GM23338 (cell line): ENCODE results near the gene PPM1F. TPM values are rescaled to one million over a fixed set of nuclear protein-coding genes. Genes with fewer than 3 reads are reported as not detected.

ENCODE experiments used
- ATAC-seq: fragments of 200-7000 bp; cut with Tn5 transposase; 3 replicates; pipeline ENCODE4 v1.9.1; 2020
- DNase-seq: peaks from one replicate; pipeline ENCODE4 v3.0.0-alpha.2; 2015; ENCODE audit warnings: low spot score
- H2AFZ ChIP-seq: fragments of 200-600 bp; sonication (generic); 2 replicates; pipeline ENCODE4 v1.8.0; 2016; ENCODE audit warnings: antibody characterized with exemption, mild to moderate bottlenecking, moderate library complexity
- H3F3A ChIP-seq: fragments of 200-600 bp; sonication (generic); replicated peaks from 2 replicates; pipeline ENCODE4 v1.8.0; 2017; ENCODE audit warnings: antibody characterized with exemption, mixed run types, low read depth
- H3K27ac ChIP-seq: fragments of 200-600 bp; sonication (generic); 2 replicates; pipeline ENCODE4 v1.6.1; 2016; ENCODE audit warnings: low read depth
- H3K27me3 ChIP-seq: fragments of 200-600 bp; sonication (generic); 2 replicates; pipeline ENCODE4 v1.8.0; 2016; ENCODE audit warnings: mild to moderate bottlenecking, mixed run types, moderate library complexity; ENCODE audit not compliant: insufficient read depth
- H3K36me3 ChIP-seq: fragments of 200-600 bp; sonication (generic); 2 replicates; pipeline ENCODE4 v1.8.0; 2016; ENCODE audit warnings: mild to moderate bottlenecking; ENCODE audit not compliant: insufficient read depth
- H3K4me1 ChIP-seq: fragments of 200-600 bp; sonication (generic); 2 replicates; pipeline ENCODE4 v1.8.0; 2016; ENCODE audit warnings: mild to moderate bottlenecking, moderate library complexity; ENCODE audit not compliant: insufficient read depth
- H3K4me2 ChIP-seq: fragments of 200-600 bp; sonication (generic); 2 replicates; pipeline ENCODE4 v1.7.1; 2017; ENCODE audit warnings: mixed run types
- H3K4me3 ChIP-seq: fragments of 200-600 bp; sonication (generic); 2 replicates; pipeline ENCODE4 v1.6.1; 2016; ENCODE audit warnings: mixed run types
- H3K79me2 ChIP-seq: fragments of 200-600 bp; sonication (generic); replicated peaks from 2 replicates; pipeline ENCODE4 v1.8.0; 2017; ENCODE audit warnings: mild to moderate bottlenecking; ENCODE audit not compliant: insufficient read depth
- H3K9me2 ChIP-seq: fragments of 200-600 bp; sonication (generic); 2 replicates; pipeline ENCODE4 v1.8.0; 2017; ENCODE audit not compliant: insufficient read depth
- H4K20me1 ChIP-seq: fragments of 200-600 bp; sonication (generic); replicated peaks from 2 replicates; pipeline ENCODE4 v1.8.0; 2017; ENCODE audit warnings: mild to moderate bottlenecking; ENCODE audit not compliant: insufficient read depth
- H3K27ac Mint-ChIP-seq: 2 replicates; pipeline ENCODE4 v1.8.0; 2020; ENCODE audit warnings: inconsistent platforms, mild to moderate bottlenecking, moderate library complexity, mixed read lengths
- H3K27me3 Mint-ChIP-seq: 3 replicates; pipeline ENCODE4 v1.8.0; 2022; ENCODE audit warnings: low read depth, mild to moderate bottlenecking, moderate library complexity, mixed read lengths, inconsistent platforms; ENCODE audit not compliant: insufficient read depth, poor library complexity
- H3K36me3 Mint-ChIP-seq: 3 replicates; pipeline ENCODE4 v1.8.0; 2021; ENCODE audit warnings: low read depth, mild to moderate bottlenecking, inconsistent platforms, moderate library complexity, mixed read lengths
- H3K4me1 Mint-ChIP-seq: 3 replicates; pipeline ENCODE4 v1.8.0; 2020; ENCODE audit warnings: mild to moderate bottlenecking, inconsistent platforms, mixed read lengths
- H3K4me3 Mint-ChIP-seq: 3 replicates; pipeline ENCODE4 v1.8.0; 2021; ENCODE audit warnings: moderate library complexity, mild to moderate bottlenecking, inconsistent platforms, mixed read lengths
- H3K9me3 Mint-ChIP-seq: 3 replicates; pipeline ENCODE4 v1.8.0; 2020; ENCODE audit warnings: moderate library complexity, mild to moderate bottlenecking, inconsistent platforms, mixed read lengths
- CREB1 ChIP-seq: fragments of 250-450 bp; sonication (Bioruptor Pico); IDR thresholded peaks from 2 replicates; pipeline ENCODE4 v1.5.0; 2020; ENCODE audit warnings: low read depth, mild to moderate bottlenecking, moderate library complexity
- EZH2 ChIP-seq: fragments of 200-600 bp; sonication (generic); IDR thresholded peaks from one replicate; pipeline ENCODE4 v1.8.0; 2017; ENCODE audit warnings: antibody characterized with exemption, mild to moderate bottlenecking, low read depth; ENCODE audit not compliant: unreplicated experiment
- EZH2phosphoT487 ChIP-seq: fragments of 200-600 bp; sonication (generic); IDR thresholded peaks from one replicate; pipeline ENCODE4 v1.8.1; 2018; ENCODE audit warnings: antibody characterized with exemption; ENCODE audit not compliant: unreplicated experiment
- POLR2AphosphoS5 ChIP-seq: IDR thresholded peaks from 2 replicates; pipeline ENCODE4 v1.6.1; 2016; ENCODE audit warnings: antibody characterized with exemption, low read depth
- STAT1 ChIP-seq: IDR thresholded peaks from one replicate; pipeline ENCODE4 v1.6.1; 2016; ENCODE audit warnings: antibody characterized with exemption; ENCODE audit not compliant: unreplicated experiment
- ZNF114 ChIP-seq: fragments of 250-450 bp; sonication (Bioruptor Pico); IDR thresholded peaks from 2 replicates; pipeline ENCODE4 v1.5.0; 2020; ENCODE audit warnings: mild to moderate bottlenecking, moderate library complexity
- ZNF331 ChIP-seq: fragments of 250-450 bp; sonication (Bioruptor Pico); IDR thresholded peaks from 2 replicates; pipeline ENCODE4 v1.5.0; 2020; ENCODE audit warnings: low read depth, mild to moderate bottlenecking, moderate library complexity
- polyA plus RNA-seq: library from polyadenylated mRNA; unstranded; fragments of >200 nt; fragmentation: Nextera tagmentation; extraction: Ambion mirVana; gene quantifications from 2 replicates; pipeline ENCODE4 v1.2.1, GENCODE V29; 2016
- total RNA-seq: library from RNA; depleted of rRNA; stranded (reverse); fragments of >200 nt; shearing (Covaris generic); gene quantifications from 2 replicates; pipeline ENCODE4 v1.2.3, GENCODE V29; 2014
- TF ChIP-seq, protein P1 (sequence below), 2 experiments: fragments of 200-600 bp in 1 of 2; sonication (generic) in 1 of 2; conservative IDR thresholded peaks; 2 replicates each; pipeline versions ENCODE4 v1.5.1 to v1.6.1; 2016 to 2017; ENCODE audit warnings: antibody characterized with exemption in 2 of 2, low read depth in 2 of 2, mild to moderate bottlenecking in 2 of 2, moderate library complexity in 1 of 2
- TF ChIP-seq, protein P2 (sequence below): fragments of 250-450 bp; sonication (Bioruptor Pico); IDR thresholded peaks from 2 replicates; pipeline ENCODE4 v1.5.0; 2020; ENCODE audit warnings: mild to moderate bottlenecking, moderate library complexity
- TF ChIP-seq, protein P3 (sequence below): IDR thresholded peaks from one replicate; pipeline ENCODE4 v1.6.1; 2018; ENCODE audit warnings: antibody characterized with exemption; ENCODE audit not compliant: unreplicated experiment
- TF ChIP-seq, protein P4 (sequence below): IDR thresholded peaks from 2 replicates; pipeline ENCODE4 v1.6.1; 2016; ENCODE audit warnings: antibody characterized with exemption

PPM1F gene
- total and polyA plus RNA-seq, 2 experiments from 2014 or later, result 7.1 to 29.3 TPM

DNA sequence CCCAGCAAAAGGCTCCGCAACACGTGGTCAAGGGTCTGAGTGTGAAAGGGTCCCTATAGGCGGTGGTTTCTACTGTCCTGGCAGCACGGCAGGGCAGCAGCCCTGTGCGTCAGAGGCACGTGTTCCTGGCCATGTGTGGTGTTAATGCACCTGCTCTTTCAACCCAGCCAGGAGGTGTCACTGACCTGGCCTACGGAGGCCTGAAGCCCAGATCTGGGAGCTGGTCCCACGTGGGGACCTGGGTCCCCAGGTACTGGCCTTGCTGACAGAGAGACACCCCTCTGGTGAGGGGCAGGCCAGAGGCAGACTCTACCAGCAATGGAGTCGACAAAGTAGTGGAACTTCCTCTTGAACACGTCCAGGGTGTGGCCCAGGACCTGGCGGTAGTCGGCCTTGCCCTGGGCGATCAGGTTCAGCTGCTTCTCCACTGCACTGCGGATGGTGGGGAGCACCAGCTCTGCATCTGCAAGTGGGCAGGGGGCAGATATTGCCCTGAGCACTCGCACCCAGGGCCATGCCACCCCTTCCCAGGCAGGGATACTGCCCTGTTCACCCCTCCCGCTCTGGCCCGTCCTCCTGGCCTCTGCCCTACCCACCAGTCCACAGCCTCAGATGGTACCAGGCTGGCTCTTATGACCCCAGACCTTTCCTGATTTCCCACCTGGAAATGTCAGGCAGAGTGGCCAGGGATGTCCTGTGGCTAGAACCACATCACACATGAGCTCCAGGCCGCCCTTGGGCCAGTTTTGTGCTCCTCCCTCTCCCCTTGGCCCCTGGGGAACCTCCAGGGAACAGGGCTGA lies 6.8 kb upstream of the PPM1F start:
- Mint-ChIP-seq H3K9me3 (peaks cover 4% of the 10 kb centered on the region; the same call in 2 of the 3 replicates), H3K27ac (no peak overlapping the region), H3K36me3 (peaks cover 40% of the 10 kb centered on the region), H3K4me1 (no peaks in the 10 kb centered on the region), H3K4me3 (no peak overlapping the region), H3K27me3 (peaks cover 10% of the 10 kb centered on the region)
- DNase-seq, result no peak
- TF ChIP-seq, protein P1, sequence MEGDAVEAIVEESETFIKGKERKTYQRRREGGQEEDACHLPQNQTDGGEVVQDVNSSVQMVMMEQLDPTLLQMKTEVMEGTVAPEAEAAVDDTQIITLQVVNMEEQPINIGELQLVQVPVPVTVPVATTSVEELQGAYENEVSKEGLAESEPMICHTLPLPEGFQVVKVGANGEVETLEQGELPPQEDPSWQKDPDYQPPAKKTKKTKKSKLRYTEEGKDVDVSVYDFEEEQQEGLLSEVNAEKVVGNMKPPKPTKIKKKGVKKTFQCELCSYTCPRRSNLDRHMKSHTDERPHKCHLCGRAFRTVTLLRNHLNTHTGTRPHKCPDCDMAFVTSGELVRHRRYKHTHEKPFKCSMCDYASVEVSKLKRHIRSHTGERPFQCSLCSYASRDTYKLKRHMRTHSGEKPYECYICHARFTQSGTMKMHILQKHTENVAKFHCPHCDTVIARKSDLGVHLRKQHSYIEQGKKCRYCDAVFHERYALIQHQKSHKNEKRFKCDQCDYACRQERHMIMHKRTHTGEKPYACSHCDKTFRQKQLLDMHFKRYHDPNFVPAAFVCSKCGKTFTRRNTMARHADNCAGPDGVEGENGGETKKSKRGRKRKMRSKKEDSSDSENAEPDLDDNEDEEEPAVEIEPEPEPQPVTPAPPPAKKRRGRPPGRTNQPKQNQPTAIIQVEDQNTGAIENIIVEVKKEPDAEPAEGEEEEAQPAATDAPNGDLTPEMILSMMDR (conservative IDR thresholded peaks at IDR 0.05; ENCODE audit: low read depth in 2 of 2), result no peak
- TF ChIP-seq, protein P2, sequence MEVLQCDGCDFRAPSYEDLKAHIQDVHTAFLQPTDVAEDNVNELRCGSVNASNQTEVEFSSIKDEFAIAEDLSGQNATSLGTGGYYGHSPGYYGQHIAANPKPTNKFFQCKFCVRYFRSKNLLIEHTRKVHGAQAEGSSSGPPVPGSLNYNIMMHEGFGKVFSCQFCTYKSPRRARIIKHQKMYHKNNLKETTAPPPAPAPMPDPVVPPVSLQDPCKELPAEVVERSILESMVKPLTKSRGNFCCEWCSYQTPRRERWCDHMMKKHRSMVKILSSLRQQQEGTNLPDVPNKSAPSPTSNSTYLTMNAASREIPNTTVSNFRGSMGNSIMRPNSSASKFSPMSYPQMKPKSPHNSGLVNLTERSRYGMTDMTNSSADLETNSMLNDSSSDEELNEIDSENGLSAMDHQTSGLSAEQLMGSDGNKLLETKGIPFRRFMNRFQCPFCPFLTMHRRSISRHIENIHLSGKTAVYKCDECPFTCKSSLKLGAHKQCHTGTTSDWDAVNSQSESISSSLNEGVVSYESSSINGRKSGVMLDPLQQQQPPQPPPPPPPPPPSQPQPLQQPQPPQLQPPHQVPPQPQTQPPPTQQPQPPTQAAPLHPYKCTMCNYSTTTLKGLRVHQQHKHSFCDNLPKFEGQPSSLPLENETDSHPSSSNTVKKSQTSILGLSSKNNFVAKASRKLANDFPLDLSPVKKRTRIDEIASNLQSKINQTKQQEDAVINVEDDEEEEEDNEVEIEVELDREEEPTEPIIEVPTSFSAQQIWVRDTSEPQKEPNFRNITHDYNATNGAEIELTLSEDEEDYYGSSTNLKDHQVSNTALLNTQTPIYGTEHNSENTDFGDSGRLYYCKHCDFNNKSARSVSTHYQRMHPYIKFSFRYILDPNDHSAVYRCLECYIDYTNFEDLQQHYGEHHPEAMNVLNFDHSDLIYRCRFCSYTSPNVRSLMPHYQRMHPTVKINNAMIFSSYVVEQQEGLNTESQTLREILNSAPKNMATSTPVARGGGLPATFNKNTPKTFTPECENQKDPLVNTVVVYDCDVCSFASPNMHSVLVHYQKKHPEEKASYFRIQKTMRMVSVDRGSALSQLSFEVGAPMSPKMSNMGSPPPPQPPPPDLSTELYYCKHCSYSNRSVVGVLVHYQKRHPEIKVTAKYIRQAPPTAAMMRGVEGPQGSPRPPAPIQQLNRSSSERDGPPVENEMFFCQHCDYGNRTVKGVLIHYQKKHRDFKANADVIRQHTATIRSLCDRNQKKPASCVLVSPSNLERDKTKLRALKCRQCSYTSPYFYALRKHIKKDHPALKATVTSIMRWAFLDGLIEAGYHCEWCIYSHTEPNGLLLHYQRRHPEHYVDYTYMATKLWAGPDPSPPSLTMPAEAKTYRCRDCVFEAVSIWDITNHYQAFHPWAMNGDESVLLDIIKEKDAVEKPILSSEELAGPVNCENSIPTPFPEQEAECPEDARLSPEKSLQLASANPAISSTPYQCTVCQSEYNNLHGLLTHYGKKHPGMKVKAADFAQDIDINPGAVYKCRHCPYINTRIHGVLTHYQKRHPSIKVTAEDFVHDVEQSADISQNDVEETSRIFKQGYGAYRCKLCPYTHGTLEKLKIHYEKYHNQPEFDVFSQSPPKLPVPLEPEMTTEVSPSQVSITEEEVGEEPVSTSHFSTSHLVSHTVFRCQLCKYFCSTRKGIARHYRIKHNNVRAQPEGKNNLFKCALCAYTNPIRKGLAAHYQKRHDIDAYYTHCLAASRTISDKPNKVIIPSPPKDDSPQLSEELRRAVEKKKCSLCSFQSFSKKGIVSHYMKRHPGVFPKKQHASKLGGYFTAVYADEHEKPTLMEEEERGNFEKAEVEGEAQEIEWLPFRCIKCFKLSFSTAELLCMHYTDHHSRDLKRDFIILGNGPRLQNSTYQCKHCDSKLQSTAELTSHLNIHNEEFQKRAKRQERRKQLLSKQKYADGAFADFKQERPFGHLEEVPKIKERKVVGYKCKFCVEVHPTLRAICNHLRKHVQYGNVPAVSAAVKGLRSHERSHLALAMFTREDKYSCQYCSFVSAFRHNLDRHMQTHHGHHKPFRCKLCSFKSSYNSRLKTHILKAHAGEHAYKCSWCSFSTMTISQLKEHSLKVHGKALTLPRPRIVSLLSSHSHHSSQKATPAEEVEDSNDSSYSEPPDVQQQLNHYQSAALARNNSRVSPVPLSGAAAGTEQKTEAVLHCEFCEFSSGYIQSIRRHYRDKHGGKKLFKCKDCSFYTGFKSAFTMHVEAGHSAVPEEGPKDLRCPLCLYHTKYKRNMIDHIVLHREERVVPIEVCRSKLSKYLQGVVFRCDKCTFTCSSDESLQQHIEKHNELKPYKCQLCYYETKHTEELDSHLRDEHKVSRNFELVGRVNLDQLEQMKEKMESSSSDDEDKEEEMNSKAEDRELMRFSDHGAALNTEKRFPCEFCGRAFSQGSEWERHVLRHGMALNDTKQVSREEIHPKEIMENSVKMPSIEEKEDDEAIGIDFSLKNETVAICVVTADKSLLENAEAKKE (CRISPR knock-in tag), result no peak
- TF ChIP-seq EZH2 (no peak), ZNF114 (CRISPR knock-in tag) (no peak), STAT1 (no peak), ZNF331 (no peak), POLR2AphosphoS5 (no peak), CREB1 (no peak), EZH2phosphoT487 (no peak)
- TF ChIP-seq, protein P3, sequence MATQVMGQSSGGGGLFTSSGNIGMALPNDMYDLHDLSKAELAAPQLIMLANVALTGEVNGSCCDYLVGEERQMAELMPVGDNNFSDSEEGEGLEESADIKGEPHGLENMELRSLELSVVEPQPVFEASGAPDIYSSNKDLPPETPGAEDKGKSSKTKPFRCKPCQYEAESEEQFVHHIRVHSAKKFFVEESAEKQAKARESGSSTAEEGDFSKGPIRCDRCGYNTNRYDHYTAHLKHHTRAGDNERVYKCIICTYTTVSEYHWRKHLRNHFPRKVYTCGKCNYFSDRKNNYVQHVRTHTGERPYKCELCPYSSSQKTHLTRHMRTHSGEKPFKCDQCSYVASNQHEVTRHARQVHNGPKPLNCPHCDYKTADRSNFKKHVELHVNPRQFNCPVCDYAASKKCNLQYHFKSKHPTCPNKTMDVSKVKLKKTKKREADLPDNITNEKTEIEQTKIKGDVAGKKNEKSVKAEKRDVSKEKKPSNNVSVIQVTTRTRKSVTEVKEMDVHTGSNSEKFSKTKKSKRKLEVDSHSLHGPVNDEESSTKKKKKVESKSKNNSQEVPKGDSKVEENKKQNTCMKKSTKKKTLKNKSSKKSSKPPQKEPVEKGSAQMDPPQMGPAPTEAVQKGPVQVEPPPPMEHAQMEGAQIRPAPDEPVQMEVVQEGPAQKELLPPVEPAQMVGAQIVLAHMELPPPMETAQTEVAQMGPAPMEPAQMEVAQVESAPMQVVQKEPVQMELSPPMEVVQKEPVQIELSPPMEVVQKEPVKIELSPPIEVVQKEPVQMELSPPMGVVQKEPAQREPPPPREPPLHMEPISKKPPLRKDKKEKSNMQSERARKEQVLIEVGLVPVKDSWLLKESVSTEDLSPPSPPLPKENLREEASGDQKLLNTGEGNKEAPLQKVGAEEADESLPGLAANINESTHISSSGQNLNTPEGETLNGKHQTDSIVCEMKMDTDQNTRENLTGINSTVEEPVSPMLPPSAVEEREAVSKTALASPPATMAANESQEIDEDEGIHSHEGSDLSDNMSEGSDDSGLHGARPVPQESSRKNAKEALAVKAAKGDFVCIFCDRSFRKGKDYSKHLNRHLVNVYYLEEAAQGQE, result no peak
- TF ChIP-seq, protein P4, sequence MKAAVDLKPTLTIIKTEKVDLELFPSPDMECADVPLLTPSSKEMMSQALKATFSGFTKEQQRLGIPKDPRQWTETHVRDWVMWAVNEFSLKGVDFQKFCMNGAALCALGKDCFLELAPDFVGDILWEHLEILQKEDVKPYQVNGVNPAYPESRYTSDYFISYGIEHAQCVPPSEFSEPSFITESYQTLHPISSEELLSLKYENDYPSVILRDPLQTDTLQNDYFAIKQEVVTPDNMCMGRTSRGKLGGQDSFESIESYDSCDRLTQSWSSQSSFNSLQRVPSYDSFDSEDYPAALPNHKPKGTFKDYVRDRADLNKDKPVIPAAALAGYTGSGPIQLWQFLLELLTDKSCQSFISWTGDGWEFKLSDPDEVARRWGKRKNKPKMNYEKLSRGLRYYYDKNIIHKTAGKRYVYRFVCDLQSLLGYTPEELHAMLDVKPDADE, result no peak
- Histone ChIP-seq H3K9me2 (no peaks in the 10 kb centered on the region), H4K20me1 (peaks cover 5% of the 10 kb centered on the region; the same call in 1 of the 2 replicates), H3K4me3 (no peak overlapping the region), H3K79me2 (no peaks in the 10 kb centered on the region), H3K27ac (no peak overlapping the region), H3K36me3 (no peaks in the 10 kb centered on the region), H3K27me3 (peaks cover 16% of the 10 kb centered on the region), H3K4me1 (no peaks in the 10 kb centered on the region), H2AFZ (no peak overlapping the region), H3F3A (no peaks in the 10 kb centered on the region), H3K4me2 (no peak overlapping the region)
- no peak for ATAC-seq
